ENCODE data around the gene ZFC3H1. TPM values are rescaled to one million over a fixed set of nuclear protein-coding genes. Genes with fewer than 3 reads are reported as not detected.
"Not testable (repeated sequence)": the region's sequence is repeated elsewhere in the genome, so short reads cannot be mapped to it uniquely, and the experiment has no call there.

ZFC3H1 gene
- total RNA-seq, 1 donor from 2014 or later, result 37.9 TPM

DNA sequence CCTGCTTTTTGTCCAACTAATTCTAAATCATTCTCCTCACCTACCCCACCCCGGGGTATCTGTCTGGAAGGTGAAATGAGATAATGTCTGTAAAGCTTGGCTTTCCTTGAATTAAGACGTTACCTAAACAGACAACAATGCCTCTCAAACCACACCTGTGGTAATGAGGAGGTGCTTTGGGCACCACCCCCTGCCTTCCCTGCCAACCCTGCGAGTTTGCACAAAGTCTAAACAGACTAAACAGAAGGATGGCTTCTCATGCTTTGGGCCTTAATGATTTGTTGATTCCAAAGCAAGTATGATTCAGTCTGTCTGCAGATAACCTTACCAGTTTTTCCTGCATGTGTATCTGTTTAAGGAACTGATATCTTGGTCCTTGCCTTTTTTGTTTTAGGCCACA is 82.4 kb downstream of the ZFC3H1 start:
- no peak overlapping the region for H3K4me3 Mint-ChIP-seq
- no peaks in the 10 kb centered on the region for H3K9me3 Mint-ChIP-seq
- Histone ChIP-seq H3K9ac (no peak overlapping the region), H3F3A (ENCODE audit: low read depth) (no peaks in the 10 kb centered on the region), H3K36me3 (no peaks in the 10 kb centered on the region), H3K4me3 (no peak overlapping the region), H2AFZ (replicated peaks) (no peak overlapping the region), H3K4me2 (no peak overlapping the region), H3K4me1 (no peaks in the 10 kb centered on the region), H3K27ac (no peak overlapping the region), H3K79me2 (ENCODE audit: low read depth) (no peaks in the 10 kb centered on the region), H3K27me3 (no peaks in the 10 kb centered on the region), H3K9me3 (ENCODE audit: low read depth) (no peaks in the 10 kb centered on the region), H4K20me1 (ENCODE audit: low read depth) (no peaks in the 10 kb centered on the region)
- H3K36me3 Mint-ChIP-seq, result peaks cover 12% of the 10 kb centered on the region
- no peak for DNase-seq (ENCODE audit: low spot score)
- peaks cover under 1% of the 10 kb centered on the region for H3K4me1 Mint-ChIP-seq
- no peak overlapping the region for H3K27ac Mint-ChIP-seq
- TF ChIP-seq EZH2 (IDR thresholded peaks at IDR 0.05) (no peak), EZH2phosphoT487 (IDR thresholded peaks at IDR 0.05) (no peak)
- TF ChIP-seq, protein P1, sequence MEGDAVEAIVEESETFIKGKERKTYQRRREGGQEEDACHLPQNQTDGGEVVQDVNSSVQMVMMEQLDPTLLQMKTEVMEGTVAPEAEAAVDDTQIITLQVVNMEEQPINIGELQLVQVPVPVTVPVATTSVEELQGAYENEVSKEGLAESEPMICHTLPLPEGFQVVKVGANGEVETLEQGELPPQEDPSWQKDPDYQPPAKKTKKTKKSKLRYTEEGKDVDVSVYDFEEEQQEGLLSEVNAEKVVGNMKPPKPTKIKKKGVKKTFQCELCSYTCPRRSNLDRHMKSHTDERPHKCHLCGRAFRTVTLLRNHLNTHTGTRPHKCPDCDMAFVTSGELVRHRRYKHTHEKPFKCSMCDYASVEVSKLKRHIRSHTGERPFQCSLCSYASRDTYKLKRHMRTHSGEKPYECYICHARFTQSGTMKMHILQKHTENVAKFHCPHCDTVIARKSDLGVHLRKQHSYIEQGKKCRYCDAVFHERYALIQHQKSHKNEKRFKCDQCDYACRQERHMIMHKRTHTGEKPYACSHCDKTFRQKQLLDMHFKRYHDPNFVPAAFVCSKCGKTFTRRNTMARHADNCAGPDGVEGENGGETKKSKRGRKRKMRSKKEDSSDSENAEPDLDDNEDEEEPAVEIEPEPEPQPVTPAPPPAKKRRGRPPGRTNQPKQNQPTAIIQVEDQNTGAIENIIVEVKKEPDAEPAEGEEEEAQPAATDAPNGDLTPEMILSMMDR (IDR thresholded peaks at IDR 0.05), result no peak
- H3K27me3 Mint-ChIP-seq (ENCODE audit: insufficient read depth, low read depth), result no peaks in the 10 kb centered on the region

DNA sequence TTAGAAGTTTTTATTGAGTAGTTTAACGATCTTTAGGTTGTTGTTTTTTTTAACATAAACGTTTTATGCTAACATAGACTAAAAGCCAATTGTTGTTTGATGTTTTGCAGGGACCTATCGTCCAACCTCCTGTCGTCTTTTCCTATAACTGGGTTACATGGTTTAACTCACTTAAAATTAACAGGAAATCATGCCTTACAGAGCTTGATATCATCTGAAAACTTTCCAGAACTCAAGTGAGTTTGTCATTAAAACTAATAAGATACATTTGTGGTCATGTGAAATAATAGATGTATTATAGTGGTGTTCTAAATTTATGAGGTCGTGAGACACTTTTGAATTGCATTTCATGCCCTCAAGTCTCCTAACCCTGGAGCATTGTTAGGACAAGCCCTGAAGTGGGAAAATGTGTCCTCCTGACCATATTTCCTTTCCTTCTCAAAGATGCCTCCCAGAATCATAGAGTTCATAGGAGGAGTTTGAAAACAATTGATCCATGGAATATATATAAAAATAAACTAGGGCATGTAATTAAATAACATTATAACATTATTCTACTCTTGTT is 84.9 kb downstream of the ZFC3H1 start:
- TF ChIP-seq EZH2 (IDR thresholded peaks at IDR 0.05) (no peak), EZH2phosphoT487 (IDR thresholded peaks at IDR 0.05) (no peak)
- TF ChIP-seq, protein P1 (IDR thresholded peaks at IDR 0.05), result no peak

DNA sequence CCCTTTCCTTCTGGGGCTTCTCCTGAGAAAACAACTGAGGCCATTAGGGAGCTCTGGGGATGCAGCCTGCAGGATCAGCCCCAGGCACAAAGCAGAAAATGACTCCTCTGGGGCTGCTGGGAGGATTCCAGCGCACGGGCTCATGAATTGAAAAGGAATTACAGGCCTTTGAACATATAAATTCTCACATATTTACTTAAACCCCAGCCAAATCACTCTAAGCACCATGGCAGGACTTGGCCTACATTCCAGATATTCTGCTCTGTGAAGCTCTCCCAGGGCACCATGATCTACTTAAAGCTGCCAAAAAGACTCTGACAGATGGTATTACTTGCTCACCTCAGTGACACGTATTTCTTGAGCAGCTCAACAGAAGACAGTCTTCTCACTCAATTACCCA is 87.2 kb downstream of the ZFC3H1 start:
- H3K4me2 ChIP-seq, result no peak overlapping the region
- H3K9ac ChIP-seq, result no peak overlapping the region
- Mint-ChIP-seq H3K4me3 (no peak overlapping the region), H3K4me1 (peaks cover 4% of the 10 kb centered on the region), H3K9me3 (no peaks in the 10 kb centered on the region), H3K27ac (no peak overlapping the region), H3K27me3 (ENCODE audit: insufficient read depth, low read depth) (no peaks in the 10 kb centered on the region), H3K36me3 (peaks cover 9% of the 10 kb centered on the region)
- H3K79me2 ChIP-seq (ENCODE audit: low read depth), result no peaks in the 10 kb centered on the region
- H4K20me1 ChIP-seq (ENCODE audit: low read depth), result no peaks in the 10 kb centered on the region
- H3K9me3 ChIP-seq (ENCODE audit: low read depth), result no peaks in the 10 kb centered on the region
- no peak overlapping the region for H3K27ac ChIP-seq
- H3K36me3 ChIP-seq, result no peaks in the 10 kb centered on the region
- TF ChIP-seq EZH2phosphoT487 (IDR thresholded peaks at IDR 0.05) (no peak), EZH2 (IDR thresholded peaks at IDR 0.05) (no peak)
- TF ChIP-seq, protein P1 (IDR thresholded peaks at IDR 0.05), result no peak
- peak overlapping the region; percentile 4 for H2AFZ ChIP-seq (replicated peaks)
- no peak overlapping the region for H3K4me3 ChIP-seq
- H3F3A ChIP-seq (ENCODE audit: low read depth), result no peaks in the 10 kb centered on the region
- no peaks in the 10 kb centered on the region for H3K27me3 ChIP-seq
- H3K4me1 ChIP-seq, result no peaks in the 10 kb centered on the region
- no peak for DNase-seq (ENCODE audit: low spot score)

More for the DNA sequence above, 84.9 kb downstream of the ZFC3H1 start:
- peaks cover 13% of the 10 kb centered on the region for H3K36me3 Mint-ChIP-seq
- no peak overlapping the region for H3K4me3 Mint-ChIP-seq
- no peaks in the 10 kb centered on the region for H3K27me3 Mint-ChIP-seq (ENCODE audit: insufficient read depth, low read depth)
- Histone ChIP-seq H3K79me2 (ENCODE audit: low read depth) (no peaks in the 10 kb centered on the region), H3F3A (ENCODE audit: low read depth) (no peaks in the 10 kb centered on the region), H3K4me3 (no peak overlapping the region), H3K4me1 (no peaks in the 10 kb centered on the region), H3K9me3 (ENCODE audit: low read depth) (no peaks in the 10 kb centered on the region), H4K20me1 (ENCODE audit: low read depth) (no peaks in the 10 kb centered on the region), H3K4me2 (no peak overlapping the region), H2AFZ (replicated peaks) (peak overlapping the region; percentile 7), H3K27ac (no peak overlapping the region), H3K9ac (no peak overlapping the region), H3K36me3 (no peaks in the 10 kb centered on the region), H3K27me3 (no peaks in the 10 kb centered on the region)
- H3K4me1 Mint-ChIP-seq, result peaks cover 4% of the 10 kb centered on the region
- H3K27ac Mint-ChIP-seq, result no peak overlapping the region
- no peak for DNase-seq (ENCODE audit: low spot score)
- H3K9me3 Mint-ChIP-seq, result no peaks in the 10 kb centered on the region

DNA sequence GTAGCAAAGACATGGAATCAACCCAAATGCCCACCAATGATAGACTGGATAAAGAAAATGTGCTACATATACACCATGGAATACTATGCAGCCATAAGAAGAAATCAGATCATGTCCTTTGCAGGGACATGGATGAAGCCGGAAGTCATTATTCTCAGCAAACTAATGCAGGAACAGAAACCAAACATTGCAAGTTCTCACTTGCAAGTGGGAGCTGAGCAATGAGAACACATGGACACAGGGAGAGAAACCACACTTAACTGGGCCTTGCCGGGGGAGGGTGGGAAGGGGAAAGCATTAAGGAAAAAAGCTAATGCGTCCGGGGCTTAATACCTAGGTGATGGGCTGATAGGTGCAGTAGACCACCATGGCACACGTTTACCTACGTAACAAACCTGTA is 93.8 kb downstream of the ZFC3H1 start:
- H3K4me3 ChIP-seq; H3K9ac ChIP-seq; H4K20me1 ChIP-seq (ENCODE audit: low read depth); H3K4me2 ChIP-seq; DNase-seq (ENCODE audit: low spot score); H2AFZ ChIP-seq (replicated peaks); H3K27me3 Mint-ChIP-seq (ENCODE audit: insufficient read depth, low read depth); H3K36me3 ChIP-seq; H3K4me1 ChIP-seq; H3K27ac ChIP-seq; H3K27ac Mint-ChIP-seq; H3K9me3 Mint-ChIP-seq; H3K27me3 ChIP-seq; H3K9me3 ChIP-seq (ENCODE audit: low read depth); H3K4me1 Mint-ChIP-seq; H3K79me2 ChIP-seq (ENCODE audit: low read depth); H3F3A ChIP-seq (ENCODE audit: low read depth); H3K4me3 Mint-ChIP-seq: not testable (repeated sequence)
- peaks cover 18% of the 10 kb centered on the region for H3K36me3 Mint-ChIP-seq
